Adipose tissue (tissue), 3 donors: ENCODE measurements around the gene RAB28. TPM values are rescaled to one million over a fixed set of nuclear protein-coding genes. Genes with fewer than 3 reads are reported as not detected.
"Not testable (repeated sequence)": the region's sequence is repeated elsewhere in the genome, so short reads cannot be mapped to it uniquely, and the experiment has no call there.

ENCODE experiments used
- H3K27ac ChIP-seq: one replicate; pipeline ENCODE4 v1.5.1; 2013; ENCODE audit warnings: low read depth, low read length
- WGBS, 3 donors: extraction: QIAGEN DNeasy Blood & Tissue Kit; methylation state at CpG; one replicate each; pipeline ENCODE4 v1.1.7; 2013; 5-methylcytosine and 5-hydroxymethylcytosine counted together
- polyA plus RNA-seq, 3 donors: library from polyadenylated mRNA; stranded (reverse); fragments of 200-250 nt; gene quantifications; one replicate each; pipeline ENCODE4 v1.2.3, GENCODE V29; 2013
- donor health status: healthy with polysubstance abuse.
- donor health status: Bipolar disorder and iron deficiency.
- donor health status: healthy.

Gene RAB28
- polyA plus RNA-seq, 3 donors: 5.2 to 33.0 (median 13.4) TPM

- WGBS, 3 donors: 81 to 93% (median 82%) methylated on average over 2 of the region's 2 CpGs
- H3K27ac ChIP-seq: no peak overlapping the region
Observed at GRCh38 chr4:13403833-13404232, 80.3 kb downstream of the RAB28 start.

DNA sequence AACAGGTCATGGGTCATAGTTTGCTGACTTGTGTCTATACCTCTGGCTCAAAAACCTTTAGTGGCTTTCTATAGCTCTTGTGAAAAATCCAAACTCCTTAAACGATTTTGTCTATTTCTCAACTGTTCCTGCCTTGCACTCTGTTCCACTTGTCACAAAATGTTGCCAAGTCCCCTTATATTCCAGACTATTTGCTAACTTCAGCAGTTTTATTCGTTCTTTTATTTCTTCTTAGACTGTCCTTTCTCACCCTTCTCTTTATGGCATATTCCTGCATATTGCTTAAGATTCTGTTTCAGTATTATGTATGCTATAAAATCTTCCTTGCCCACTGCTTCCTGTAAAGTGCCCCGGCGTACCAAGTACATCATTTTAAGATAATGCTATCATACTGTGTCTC lies 80.8 kb downstream of the RAB28 start:
- WGBS, 3 donors: 76 to 90% (median 77%) methylated on average over 4 of the region's 4 CpGs
- no peak overlapping the region for H3K27ac ChIP-seq

GRCh38 chr4:13399257-13399656 lies 84.9 kb downstream of the RAB28 start:
- H3K27ac ChIP-seq: no peak overlapping the region

- 22 to 35% (median 30%) methylated on average over 1 of the region's 1 CpG for WGBS, 3 donors
Observed at GRCh38 chr4:13396161-13396560, 88.0 kb downstream of the RAB28 start.

GRCh38 chr4:13389901-13390300 lies 94.2 kb downstream of the RAB28 start:
- 84 to 87% (median 87%) methylated on average over 4 of the region's 4 CpGs for WGBS, 3 donors
- H3K27ac ChIP-seq: not testable (repeated sequence)

More at GRCh38 chr4:13396161-13396560, 88.0 kb downstream of the RAB28 start:
- H3K27ac ChIP-seq: no peak overlapping the region

DNA sequence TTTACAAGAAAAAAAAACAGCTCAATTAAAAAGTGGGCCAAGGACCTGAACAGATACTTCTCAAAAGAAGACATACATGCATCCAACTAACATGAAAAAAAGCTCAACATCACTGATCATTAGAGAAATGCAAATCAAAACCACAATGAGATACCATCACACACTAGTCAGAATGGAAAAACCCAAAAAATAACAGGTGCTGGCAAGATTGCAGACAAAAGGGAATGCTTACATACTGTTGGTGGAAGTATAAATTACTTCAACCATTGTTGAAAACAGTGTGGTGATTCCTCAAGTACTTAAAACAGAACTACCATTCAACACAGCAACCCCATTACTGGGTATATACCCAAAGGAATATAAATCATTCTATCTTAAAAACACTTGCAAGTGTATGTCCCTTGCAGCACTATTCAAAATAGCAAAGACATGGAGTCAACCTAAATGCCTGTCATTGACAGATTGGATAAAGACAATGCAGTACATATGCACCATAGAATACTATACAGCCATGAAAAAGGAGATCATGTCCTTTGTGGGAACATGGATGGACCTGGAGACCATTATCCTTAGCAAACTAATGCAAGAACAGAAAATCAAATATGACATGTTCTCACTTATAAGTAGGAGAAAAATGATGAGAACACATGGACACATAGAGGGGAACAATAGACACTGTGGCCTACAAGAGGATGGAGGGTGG lies 97.6 kb downstream of the RAB28 start:
- no peak overlapping the region for H3K27ac ChIP-seq

- WGBS, 3 donors: 96 to 99% (median 98%) methylated on average over 7 of the region's 7 CpGs
- H3K27ac ChIP-seq: no peak overlapping the region
Observed at GRCh38 chr4:13384055-13384454, 100.1 kb downstream of the RAB28 start.

DNA sequence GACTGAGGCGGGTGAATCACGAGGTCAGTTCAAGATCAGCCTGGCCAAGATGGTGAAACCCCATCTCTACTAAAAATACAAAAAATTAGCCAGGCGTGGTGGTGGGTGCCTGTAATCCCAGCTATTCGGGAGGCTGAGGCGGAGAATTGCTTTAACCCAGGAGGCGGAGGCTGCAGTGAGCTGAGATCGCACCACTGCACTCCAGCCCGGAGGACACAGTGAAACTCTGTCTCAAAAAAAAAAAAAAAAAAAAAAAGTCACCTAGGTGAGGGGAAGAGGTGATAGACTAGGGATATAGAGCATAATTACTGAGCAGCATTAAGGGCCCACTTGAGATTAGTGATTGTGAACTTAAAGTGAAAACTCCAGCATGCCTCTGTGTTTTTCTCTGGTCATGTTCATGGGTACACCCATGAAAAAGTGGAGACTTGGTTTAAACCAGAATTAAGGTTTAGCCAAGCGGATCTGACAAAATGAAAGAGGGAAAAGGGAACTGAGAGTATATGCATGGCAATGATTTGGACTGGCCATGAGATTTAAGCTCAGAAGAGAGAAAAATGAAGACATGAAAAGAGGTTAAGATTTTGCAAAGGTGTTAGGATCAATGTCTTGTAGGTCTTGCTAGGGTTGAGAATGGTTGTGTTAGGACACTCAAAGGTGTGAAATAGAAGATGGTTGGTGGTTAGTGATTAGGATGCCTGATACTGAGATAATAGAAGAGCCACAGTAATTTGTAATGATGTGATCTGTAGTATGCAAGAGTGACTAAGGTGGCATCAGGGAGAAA lies 105.0 kb downstream of the RAB28 start:
- 97 to 100% (median 98%) methylated on average over 9 of the region's 9 CpGs for WGBS, 3 donors
- H3K27ac ChIP-seq: no peak overlapping the region

GRCh38 chr4:13371048-13371447 lies 113.1 kb downstream of the RAB28 start:
- H3K27ac ChIP-seq: no peak overlapping the region
- WGBS, 3 donors: 78 to 86% (median 83%) methylated on average over 3 of the region's 3 CpGs

GRCh38 chr4:13368217-13368616 lies 115.9 kb downstream of the RAB28 start:
- WGBS, 3 donors: 77 to 86% (median 79%) methylated on average over 2 of the region's 2 CpGs
- H3K27ac ChIP-seq: no peak overlapping the region

- 92 to 97% (median 94%) methylated on average over 6 of the region's 6 CpGs for WGBS, 3 donors
- H3K27ac ChIP-seq: no peak overlapping the region
Observed at GRCh38 chr4:13367691-13368090, 116.4 kb downstream of the RAB28 start.

DNA sequence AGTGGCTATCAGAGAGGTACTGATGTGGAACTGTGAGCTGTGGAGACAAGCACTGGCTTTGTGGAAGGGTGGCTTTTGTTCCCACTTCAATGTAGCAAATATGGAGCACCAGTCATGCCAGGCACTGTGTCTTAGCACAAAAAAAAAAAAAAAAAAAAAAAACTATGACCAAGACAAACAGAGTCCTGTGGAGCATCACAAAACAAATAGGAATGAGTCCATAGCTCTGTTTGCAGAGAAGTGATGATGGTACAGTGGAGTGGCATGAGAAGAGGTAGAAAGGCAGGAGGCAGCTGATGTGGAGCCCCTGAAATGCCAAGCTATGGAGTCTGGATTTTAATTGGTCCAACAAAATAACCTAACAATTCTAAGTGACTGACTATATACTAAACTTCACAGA lies 116.9 kb downstream of the RAB28 start:
- no peak overlapping the region for H3K27ac ChIP-seq

DNA sequence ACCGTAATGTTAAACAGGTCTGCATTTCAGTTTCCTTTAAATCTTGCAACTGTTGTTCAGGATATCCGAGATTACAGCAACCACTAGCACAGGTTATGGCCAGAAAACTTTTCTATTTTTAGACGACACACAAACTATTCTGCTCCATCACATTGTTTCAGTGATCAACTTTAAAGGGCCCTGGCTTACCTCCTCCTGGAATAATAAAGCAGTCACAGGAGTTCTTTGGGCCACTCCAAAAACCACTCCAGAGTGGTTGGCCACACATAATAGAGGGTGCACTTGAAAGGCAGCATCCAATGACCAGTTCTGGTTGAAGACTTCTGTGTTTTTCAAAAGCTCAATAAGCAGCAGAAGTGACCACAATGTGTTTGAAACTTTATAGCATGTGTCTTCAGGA lies 118.9 kb downstream of the RAB28 start:
- 82 to 93% (median 86%) methylated on average over 3 of the region's 3 CpGs for WGBS, 3 donors
- no peak overlapping the region for H3K27ac ChIP-seq

DNA sequence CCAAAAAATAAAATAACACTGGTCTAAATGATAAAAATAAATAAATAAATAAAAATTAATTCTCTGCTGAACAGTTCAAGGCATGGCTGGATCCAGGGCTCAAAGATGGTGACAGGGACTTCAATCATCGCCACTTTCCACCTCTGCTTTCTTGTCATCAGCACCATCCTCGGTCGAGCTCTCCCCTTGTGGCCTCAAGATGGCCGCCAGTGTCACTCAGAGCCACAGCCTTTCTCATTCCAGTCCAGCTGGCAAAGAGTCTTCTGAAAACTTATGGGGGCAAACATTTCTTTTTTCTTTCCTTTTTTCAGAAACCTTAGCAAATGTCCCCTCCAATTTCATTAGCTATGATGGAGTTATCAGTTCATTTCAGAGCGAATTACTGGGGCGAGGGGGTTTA lies 119.5 kb downstream of the RAB28 start:
- no peak overlapping the region for H3K27ac ChIP-seq
- WGBS, 3 donors: 98% methylated on average over 6 of the region's 6 CpGs

DNA sequence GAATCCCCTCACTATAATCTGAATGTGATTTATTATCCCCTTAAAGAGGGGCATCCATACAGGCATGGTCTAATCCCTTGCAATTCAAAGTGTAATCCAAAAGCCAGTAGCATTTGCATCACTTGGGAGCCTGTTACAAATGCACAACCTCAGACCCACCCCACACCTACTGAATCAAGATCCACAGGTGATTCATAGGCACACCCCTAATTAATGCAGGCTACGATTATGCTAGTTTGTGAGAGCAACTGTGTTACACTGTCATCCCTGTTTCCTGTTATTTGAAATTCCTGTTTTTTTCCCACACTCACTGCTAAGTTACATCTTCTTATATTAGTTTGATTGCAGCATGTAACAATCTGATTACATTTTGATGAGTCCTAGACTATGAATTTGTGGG lies 120.0 kb downstream of the RAB28 start:
- WGBS, 3 donors: 85 to 97% (median 89%) methylated on average over 1 of the region's 1 CpG
- H3K27ac ChIP-seq: no peak overlapping the region

DNA sequence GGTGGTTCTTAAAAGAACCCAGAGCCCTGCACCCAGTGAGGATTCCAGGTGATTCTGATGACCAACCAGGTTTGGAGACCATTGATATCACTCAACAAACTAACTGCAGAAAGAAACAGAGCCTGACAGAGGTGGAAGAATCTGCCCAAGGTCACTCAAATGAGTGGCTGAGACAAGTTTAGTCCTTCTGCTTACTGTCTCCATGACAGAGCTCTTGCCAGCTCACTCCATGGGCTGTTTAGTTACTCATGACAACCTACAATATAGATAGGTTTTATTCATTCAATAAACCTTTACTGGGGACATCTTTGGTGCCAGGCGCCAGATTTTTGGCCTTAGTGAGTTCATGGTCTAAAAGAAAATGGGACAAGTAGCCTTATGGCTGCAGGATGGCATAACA lies 124.3 kb downstream of the RAB28 start:
- H3K27ac ChIP-seq: no peak overlapping the region
- 92 to 100% (median 100%) methylated on average over 1 of the region's 1 CpG for WGBS, 3 donors

DNA sequence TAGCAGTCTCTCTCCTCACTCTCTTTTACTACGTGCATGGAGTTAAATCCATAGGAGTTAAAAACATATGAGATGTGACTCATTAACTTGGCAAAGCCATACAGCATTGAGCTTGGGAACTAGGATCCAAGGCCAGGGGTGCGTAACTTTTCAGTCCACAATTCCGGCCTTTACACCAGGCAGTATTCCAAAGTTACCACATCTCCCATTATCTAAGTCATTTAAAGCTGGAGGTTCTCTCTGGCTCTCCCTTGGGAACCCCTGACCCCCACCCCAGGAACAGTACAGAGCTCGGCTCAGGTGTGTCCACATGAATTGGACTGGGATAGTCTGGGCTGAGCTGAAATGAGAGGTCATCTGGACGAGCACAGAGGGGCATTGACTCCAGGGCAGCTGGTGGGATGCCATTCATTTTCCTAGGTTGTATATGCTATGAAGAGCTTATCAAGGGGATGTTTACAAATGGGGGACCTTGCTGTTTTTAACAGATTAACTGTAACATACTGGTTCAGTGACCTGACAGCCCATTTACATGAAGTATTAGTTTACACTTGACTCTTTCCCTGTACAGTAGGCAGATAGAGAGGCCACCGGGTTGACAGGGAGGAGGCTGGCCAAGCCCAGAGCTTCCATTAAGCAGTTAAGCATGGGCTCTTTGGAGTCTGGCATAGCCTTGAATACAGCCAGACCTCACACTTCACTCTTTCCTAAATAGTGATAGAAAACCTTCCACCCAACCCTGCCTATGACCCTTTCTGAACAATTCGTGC lies 128.8 kb downstream of the RAB28 start:
- H3K27ac ChIP-seq: no peak overlapping the region
- WGBS, 3 donors: 79 to 85% (median 84%) methylated on average over 7 of the region's 7 CpGs

- H3K27ac ChIP-seq: no peak overlapping the region
- WGBS, 3 donors: 94% methylated on average over 3 of the region's 3 CpGs
Observed at GRCh38 chr4:13349096-13349495, 135.0 kb downstream of the RAB28 start.

DNA sequence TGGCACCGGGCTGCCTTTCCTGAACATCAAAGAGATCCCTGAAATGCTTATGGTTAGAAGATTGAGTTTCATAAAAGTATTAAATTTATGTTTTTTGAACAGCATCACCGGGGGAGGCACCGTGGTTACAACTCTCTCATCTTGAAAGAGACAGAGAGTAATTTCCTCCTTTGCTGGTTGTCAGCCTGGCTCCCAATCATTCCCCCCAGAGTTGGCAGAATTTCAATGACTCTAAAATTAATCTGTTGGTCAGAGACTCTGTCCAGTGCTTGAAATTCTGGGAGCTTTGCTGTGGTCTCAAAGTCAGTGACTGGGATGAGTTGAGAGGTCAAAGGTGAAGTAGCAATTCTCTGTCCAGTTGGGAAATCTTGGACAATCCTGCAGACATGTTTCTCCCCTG lies 135.9 kb downstream of the RAB28 start:
- H3K27ac ChIP-seq: no peak overlapping the region
- 71 to 92% (median 73%) methylated on average over 3 of the region's 3 CpGs for WGBS, 3 donors
